SK-N-MC (cell line): ENCODE data around the gene ZNF516.

ENCODE experiments used
- EZH2 ChIP-seq: fragments of 200-600 bp; sonication (generic); IDR thresholded peaks from one replicate; pipeline ENCODE4 v1.6.1; 2017; ENCODE audit warnings: antibody characterized with exemption
- FOXP2 ChIP-seq: optimal IDR thresholded peaks from 2 replicates; pipeline ENCODE3; 2011; ENCODE audit warnings: mild to moderate bottlenecking, moderate library complexity; ENCODE audit not compliant: insufficient read depth; ENCODE audit errors: extremely low read length, control extremely low read depth
- POLR2AphosphoS5 ChIP-seq: IDR thresholded peaks from 2 replicates; pipeline ENCODE4 v1.6.1; 2012; ENCODE audit warnings: mild to moderate bottlenecking, low read depth, low read length, borderline replicate concordance

DNA sequence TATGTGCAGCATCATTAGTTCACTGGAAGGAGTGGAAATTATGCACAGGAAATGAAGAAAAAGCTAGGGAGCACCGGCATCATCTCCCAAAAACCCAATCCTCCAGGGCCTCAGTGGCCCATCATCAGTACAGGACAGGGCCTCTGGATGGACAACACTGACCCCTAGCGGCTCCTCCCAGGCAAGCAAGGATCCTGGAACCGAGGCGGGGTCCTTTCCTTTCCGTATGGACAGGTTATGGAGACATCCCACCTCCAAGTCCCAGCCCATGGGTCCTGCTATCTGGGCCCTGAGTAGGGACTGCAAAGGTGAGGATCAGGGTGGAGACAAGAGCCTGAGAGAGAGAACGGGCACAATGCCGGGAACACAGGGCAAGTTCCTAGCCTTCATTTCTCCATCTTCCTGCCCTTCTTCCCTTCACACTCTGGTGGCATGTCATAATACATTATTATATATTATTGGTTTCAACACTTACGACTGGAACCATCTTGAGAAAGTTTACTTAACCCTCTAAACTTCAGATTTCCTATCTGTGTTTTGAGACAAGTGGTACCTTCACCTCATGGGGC is 68.2 kb downstream of the ZNF516 start:
- no peak for TF ChIP-seq EZH2
- no peak for TF ChIP-seq POLR2AphosphoS5
- TF ChIP-seq FOXP2 = no peak
